Neuron (in vitro differentiated cells): Measurements from ENCODE around the gene CATSPER1.
"Not testable (repeated sequence)": the region's sequence is repeated elsewhere in the genome, so short reads cannot be mapped to it uniquely, and the experiment has no call there.

Source experiments
- H2AFZ ChIP-seq: one replicate; pipeline ENCODE4 v1.6.1; 2013; ENCODE audit warnings: low read depth, mild to moderate bottlenecking, inconsistent platforms, low read length, moderate library complexity
- H3K27me3 ChIP-seq: one replicate; pipeline ENCODE4 v1.6.1; 2013; ENCODE audit warnings: low read length; ENCODE audit not compliant: insufficient read depth
- H3K36me3 ChIP-seq: one replicate; pipeline ENCODE4 v1.6.1; 2013; ENCODE audit warnings: low read length; ENCODE audit not compliant: insufficient read depth
- H3K4me1 ChIP-seq: one replicate; pipeline ENCODE4 v1.6.1; 2013; ENCODE audit warnings: low read length; ENCODE audit not compliant: insufficient read depth
- H3K4me3 ChIP-seq: 2 replicates; pipeline ENCODE4 v1.5.1; 2013; ENCODE audit warnings: mild to moderate bottlenecking, low read length, moderate library complexity
- H3K9me3 ChIP-seq: one replicate; pipeline ENCODE4 v1.6.1; 2013; ENCODE audit warnings: low read length

CATSPER1 gene

DNA sequence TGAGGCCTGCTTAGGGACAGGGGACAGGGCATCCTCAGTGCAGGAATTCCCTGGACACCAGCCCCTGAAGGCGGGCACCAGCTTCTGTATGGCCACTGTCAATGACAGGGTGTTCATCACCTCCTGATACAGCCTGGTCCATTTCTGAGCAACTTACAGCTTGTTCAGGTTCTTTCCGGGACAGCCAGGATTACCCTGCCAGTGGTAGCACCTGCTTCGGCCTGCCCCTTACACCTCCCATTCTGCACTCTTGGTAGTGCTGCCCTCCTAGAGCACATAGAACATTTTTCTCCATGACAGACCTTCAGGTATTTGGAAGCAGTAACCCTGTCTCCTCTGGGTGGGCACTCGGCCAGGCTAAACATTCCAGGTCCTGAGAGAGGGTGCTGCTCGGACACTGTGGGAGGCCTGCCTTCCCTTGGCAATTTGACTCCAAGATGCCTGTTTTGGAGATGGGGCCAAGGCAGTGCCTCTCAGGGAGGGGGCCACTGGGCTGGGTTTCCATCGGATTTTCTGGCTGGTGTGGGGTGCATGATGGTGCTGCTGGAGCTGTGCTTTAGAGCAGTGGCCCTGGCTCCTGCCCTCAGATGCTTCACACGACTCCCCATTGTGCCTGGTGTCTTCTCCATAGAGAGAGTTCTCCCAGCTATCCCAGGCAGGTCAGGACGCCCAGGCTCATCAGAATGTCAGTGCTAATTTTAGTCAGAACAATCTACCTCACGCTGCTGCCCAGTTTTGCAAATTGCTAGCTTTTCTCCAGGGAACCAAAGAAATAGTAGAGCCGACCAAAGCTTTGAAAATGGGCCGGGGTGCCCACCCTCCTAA lies 21.5 kb upstream of the CATSPER1 start:
- H3K4me3 ChIP-seq, result no peak overlapping the region
- no peaks in the 10 kb centered on the region for H3K27me3 ChIP-seq
- peaks cover 4% of the 10 kb centered on the region for H3K9me3 ChIP-seq
- H3K36me3 ChIP-seq, result no peaks in the 10 kb centered on the region
- no peak overlapping the region for H2AFZ ChIP-seq
- peaks cover 22% of the 10 kb centered on the region for H3K4me1 ChIP-seq

DNA sequence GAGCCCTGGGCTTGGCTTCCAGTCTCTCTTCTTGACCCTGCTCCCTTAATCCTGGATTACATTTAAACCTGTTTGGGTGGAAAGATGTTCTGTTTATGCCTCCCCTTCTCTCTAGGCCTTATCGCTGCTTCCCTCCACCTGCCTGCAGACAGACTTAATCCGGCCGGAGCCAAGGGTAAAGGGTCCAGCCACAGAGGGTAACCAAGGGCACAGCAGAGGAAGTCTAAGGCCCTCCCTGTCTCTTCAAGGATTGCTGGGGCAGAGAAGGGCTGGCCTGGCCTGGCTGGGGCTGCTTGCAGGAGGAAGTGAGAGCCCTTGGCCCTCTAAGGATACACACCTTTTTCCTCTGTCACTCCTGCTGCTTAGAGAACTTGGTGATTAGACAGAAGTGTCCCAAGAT lies 20.6 kb upstream of the CATSPER1 start:
- no peaks in the 10 kb centered on the region for H3K36me3 ChIP-seq
- no peak overlapping the region for H2AFZ ChIP-seq
- H3K4me1 ChIP-seq, result peaks cover 22% of the 10 kb centered on the region
- no peaks in the 10 kb centered on the region for H3K27me3 ChIP-seq
- H3K4me3 ChIP-seq, result no peak overlapping the region
- H3K9me3 ChIP-seq, result peaks cover 4% of the 10 kb centered on the region

DNA sequence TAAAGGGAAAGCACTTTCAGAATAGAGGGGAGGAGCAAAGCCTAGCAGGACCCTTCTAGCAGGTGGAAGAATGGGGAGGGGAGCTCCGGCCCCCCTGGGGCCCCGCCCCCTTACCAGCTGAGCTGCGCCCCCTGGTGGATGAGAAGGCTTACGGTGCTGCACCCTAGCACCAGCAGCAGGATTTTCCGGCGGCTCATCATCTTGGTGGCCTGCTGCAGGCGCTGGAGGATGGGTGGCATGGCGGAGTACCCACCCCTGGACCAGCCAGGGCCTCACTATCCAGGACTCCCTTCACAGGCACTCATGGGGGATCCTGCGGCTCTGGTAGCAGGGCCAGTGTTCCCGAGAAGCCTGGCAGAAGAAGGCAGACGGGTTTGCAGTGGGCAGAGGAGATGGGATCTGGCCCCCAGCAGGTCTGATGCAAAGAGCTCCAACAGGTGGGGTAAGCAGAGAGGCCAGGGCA lies 18.9 kb upstream of the CATSPER1 start:
- Histone ChIP-seq H3K4me3 (no peak overlapping the region), H3K27me3 (no peaks in the 10 kb centered on the region), H3K9me3 (peaks cover 4% of the 10 kb centered on the region)

DNA sequence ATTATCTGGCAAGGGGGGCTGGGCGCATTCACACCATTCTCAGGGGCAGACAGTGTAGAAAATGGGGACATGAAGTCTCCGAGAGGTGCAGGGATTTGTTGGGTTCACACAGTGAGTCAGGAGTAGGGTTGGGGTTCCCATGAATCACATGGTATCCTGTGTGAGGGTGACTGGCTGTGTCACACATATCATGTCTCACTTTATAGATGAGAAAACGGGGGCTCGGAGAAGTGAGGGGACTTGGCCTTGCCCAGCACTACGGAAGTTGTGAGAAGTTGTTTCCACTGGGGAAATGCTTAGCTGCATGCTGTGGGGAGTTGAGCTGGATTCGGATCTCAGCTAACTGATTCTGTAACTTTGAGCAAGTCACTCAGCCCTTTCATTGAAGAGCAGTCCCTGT lies 18.5 kb upstream of the CATSPER1 start:
- Histone ChIP-seq H2AFZ (no peak overlapping the region), H3K4me1 (peaks cover 18% of the 10 kb centered on the region), H3K27me3 (no peaks in the 10 kb centered on the region), H3K36me3 (no peaks in the 10 kb centered on the region), H3K9me3 (peaks cover 4% of the 10 kb centered on the region), H3K4me3 (no peak overlapping the region)

More for the DNA sequence above, 18.9 kb upstream of the CATSPER1 start:
- Histone ChIP-seq H3K4me1 (peaks cover 18% of the 10 kb centered on the region), H3K36me3 (no peaks in the 10 kb centered on the region), H2AFZ (no peak overlapping the region)

DNA sequence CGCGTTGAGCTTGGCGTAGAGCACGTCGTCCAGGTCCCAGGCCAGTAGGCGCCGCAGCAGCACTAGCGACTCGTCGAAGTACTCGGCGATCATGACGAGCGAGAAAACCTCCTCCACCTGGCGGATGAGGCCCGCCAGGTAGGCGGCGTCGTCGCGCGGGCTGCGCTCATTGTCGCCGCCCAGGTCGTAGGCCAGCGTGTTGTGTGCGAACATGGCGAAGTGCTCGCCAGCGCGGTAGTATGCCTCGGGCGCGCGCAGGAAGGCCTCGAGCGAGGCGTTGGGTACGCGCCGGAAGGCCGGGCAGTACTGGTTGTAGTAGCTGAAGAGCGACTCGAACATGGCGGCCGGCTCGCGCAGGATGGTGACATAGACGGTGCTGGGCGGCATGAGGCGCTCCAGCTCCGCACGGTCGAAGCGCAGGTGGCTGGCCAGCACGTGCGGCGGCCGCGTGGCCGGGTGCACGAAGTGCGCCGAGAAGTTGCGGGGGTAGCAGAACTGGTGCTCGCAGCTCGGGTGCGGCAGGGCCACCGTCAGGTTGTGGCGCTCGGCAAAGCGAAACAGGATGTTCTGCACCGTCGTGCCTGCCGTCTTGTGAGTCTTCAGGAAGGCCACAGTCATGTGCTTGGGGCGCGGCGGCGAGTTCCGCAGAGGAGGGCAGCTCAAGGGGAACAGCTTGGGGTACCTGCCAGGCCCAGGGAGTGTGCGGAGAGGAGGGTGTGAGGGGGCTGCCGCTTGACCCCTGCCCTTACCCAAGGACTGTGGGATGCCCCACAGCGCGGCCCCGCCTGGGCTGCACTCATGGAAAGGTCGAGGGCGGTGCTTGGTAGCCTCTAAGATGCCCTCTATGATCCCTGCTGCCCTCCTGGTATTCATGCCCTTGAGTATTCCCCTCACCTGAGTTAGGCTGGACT lies 17.0 kb upstream of the CATSPER1 start:
- Histone ChIP-seq H2AFZ (no peak overlapping the region), H3K9me3 (peaks cover 4% of the 10 kb centered on the region), H3K27me3 (no peaks in the 10 kb centered on the region), H3K36me3 (no peaks in the 10 kb centered on the region), H3K4me1 (peaks cover 10% of the 10 kb centered on the region), H3K4me3 (no peak overlapping the region)

DNA sequence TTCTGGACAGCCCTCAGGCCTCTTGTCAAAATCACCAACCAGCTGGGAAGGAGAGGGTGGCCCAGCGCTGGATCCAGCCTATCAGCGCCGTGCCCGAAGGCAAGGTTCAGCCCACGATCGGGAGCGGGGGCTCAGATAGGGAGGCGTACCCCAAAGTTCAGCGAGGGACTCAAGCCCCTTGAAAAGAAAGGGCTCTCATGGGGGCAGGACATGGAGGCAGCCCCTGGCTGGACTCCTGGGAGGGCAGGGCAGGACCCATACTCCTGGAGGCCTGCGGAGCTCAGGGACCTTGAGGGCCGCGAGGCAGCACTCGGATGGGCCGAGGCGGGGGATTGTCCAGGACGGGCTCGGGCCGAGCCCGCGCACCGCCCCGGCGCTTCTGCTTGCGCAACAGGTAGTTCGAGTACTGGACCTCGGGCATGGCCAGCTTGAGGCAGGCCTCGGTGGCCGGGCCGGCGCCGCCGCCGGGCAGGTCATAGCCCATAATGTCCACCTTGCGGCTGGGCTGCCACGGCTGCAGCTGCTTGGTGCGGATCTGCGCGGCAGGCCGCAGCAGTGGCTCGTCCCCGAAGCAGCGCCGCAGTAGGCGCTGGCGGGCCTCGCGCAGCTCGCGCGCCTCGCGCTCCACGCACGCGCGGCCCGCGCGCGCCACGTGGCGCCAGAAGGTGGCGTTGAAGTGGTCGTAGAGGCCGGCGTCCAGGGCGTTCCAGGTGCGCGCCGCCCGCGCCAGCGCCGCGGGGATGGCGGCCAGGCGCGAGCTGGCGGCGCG lies 16.1 kb upstream of the CATSPER1 start:
- H3K27me3 ChIP-seq, result no peaks in the 10 kb centered on the region

DNA sequence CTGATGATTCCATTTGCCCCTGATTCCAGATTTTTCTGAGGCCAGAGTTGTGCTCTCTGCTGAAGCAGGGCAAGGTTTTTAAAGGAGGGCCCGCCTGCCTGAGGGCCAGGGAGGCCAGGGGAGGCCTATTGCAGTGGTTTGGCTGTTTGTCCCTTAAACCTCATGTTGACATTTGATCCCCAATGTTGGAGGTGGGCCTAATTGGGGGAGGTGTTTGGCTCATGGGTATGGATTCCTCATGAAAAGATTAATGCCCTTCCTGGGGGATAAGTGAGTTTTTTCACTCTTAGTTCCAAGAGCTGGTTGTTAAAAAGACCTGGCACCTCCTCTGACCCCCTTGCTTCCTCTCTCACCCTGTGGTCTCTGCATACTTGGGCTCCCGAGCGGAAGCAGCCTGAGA lies 13.5 kb upstream of the CATSPER1 start:
- Histone ChIP-seq H3K4me1 (peaks cover 7% of the 10 kb centered on the region), H2AFZ (no peak overlapping the region), H3K36me3 (no peaks in the 10 kb centered on the region), H3K4me3 (no peak overlapping the region), H3K27me3 (no peaks in the 10 kb centered on the region), H3K9me3 (peaks cover 10% of the 10 kb centered on the region)

More for the DNA sequence above, 16.1 kb upstream of the CATSPER1 start:
- no peak overlapping the region for H2AFZ ChIP-seq
- H3K4me3 ChIP-seq, result no peak overlapping the region
- H3K4me1 ChIP-seq, result peaks cover 10% of the 10 kb centered on the region
- H3K9me3 ChIP-seq, result peaks cover 4% of the 10 kb centered on the region
- no peaks in the 10 kb centered on the region for H3K36me3 ChIP-seq

DNA sequence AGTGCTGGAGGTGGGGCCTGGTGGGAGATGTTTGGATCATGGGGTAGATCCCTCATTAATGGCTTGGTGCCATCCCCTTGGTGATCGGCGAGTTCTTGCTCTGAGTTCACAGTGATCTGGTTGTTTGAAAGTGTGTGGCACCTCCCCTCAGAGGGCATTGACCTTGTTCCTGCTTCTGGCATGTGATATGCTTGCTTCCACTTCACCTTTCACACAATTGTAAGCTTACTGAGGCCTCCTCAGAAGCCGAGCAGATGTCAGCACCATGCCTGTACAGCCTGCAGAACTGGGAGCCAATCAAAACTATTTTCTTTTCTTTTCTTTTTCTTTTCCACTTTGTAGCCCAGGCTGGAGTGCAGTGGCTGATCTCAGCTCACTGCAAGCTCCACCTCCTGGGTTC lies 11.0 kb upstream of the CATSPER1 start:
- Histone ChIP-seq H3K4me3 (no peak overlapping the region), H2AFZ (no peak overlapping the region), H3K9me3 (peaks cover 6% of the 10 kb centered on the region), H3K4me1 (peaks cover 7% of the 10 kb centered on the region), H3K36me3 (no peaks in the 10 kb centered on the region), H3K27me3 (no peaks in the 10 kb centered on the region)

DNA sequence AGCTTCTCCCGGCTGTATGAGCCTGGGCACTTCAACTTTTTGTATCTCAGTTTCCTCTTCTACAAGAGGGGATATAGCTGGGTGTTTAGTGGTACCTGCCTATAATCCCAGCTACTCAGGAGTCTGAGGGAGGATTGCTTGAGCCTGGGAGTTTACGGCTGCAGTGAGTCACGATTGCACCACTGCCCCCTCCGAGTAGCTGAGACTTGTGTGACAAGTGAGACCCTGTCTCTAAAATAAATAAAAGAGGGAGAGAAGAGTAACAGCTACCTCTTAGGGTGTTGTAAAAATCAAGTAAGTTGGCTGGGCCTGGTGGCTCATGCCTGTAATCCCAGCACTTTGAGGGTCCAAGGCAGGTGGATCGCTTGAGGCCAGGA lies 10.0 kb upstream of the CATSPER1 start:
- Histone ChIP-seq H2AFZ (no peak overlapping the region), H3K27me3 (no peaks in the 10 kb centered on the region), H3K36me3 (no peaks in the 10 kb centered on the region), H3K9me3 (peaks cover 6% of the 10 kb centered on the region), H3K4me1 (peaks cover 7% of the 10 kb centered on the region), H3K4me3 (no peak overlapping the region)

DNA sequence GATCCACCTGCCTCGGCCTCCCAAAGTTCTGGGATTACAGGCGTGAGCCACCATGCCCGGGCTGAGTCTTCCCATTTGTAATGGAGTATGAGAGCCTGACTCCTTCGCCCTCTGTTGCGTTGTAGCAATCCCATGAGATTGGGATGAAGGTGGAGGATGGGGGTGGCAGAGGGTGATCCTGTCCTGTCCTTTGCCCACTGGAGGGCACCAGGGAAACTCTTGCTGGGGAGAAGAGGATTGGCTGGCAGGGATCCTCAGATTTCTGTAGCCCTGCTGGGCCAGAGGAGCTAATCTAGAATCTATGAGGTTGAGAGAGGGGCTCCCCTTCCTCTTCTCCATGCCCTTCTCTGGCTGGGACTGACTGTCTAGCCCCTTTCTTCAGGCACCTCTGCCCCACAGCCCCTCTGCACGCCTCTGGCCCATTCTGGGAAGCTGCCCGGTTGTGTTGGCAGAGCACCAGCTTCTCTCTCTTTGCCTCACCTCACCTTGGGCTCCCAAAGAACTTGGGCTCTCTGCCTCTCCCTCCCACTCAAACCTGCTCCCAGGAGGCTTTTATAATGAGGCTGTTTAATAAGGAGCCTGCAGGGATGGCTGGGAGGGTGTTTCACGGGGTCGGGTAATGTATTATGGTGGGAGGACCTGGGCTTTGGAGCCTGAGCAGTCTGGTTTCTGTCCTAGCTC lies 9.5 kb upstream of the CATSPER1 start:
- Histone ChIP-seq H3K27me3 (no peaks in the 10 kb centered on the region), H3K4me3 (no peak overlapping the region), H3K36me3 (no peaks in the 10 kb centered on the region), H3K9me3 (peaks cover 6% of the 10 kb centered on the region), H2AFZ (no peak overlapping the region), H3K4me1 (peaks cover 2% of the 10 kb centered on the region)

DNA sequence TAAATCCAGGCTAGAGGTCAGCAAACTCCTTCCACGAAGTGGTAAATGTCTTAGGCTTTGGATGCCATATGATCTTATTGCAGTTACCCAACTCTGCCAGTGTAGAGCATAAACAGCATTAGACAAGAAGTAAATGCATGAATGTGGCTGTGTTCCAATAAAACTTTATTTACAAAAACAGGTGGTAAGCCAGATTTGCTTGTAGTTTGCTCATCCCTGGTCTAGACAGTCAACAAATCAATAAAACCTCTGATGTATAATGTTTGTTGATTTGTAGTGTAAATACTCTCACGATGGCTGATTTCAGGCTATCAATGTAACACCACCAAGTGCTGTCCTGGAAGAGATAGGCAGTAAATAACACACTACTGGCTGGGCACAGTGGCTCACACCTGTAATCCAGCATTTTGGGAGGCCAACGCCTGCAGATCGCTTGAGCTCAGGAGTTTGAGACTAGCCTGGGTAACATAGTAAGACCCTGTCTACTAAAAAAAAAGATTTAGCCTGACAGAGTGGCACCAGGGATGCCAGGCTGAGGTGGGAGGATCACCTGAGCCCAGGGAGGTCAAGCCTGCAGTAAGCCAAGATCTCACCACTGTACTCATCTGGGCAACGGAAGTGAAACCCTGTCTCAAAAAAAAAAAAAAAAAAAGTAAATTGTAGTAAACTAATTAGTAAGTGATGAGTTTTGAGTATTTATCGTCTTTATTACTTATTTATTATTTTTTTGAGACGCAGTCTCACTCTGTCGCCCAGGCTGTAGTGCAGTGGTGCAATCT lies 6.9 kb upstream of the CATSPER1 start:
- H3K4me3 ChIP-seq, result no peak overlapping the region

DNA sequence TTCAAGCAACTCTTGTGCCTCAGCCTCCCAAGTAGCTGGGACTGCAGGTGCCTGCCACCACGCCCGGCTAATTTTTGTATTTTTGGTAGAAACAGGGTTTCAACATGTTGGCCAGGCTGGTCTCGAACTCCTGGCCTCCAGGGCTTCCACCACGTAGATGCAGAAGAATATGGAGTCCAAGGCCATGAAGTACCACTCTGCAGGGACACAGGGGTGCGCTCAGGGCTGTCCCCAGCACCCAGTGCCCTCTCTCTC lies 3.2 kb downstream of the CATSPER1 start:
- not testable (repeated sequence) for H3K9me3 ChIP-seq, H3K4me3 ChIP-seq, H2AFZ ChIP-seq, H3K36me3 ChIP-seq, H3K4me1 ChIP-seq
- H3K27me3 ChIP-seq, result peaks cover 10% of the 10 kb centered on the region

More for the DNA sequence above, 6.9 kb upstream of the CATSPER1 start:
- Histone ChIP-seq H3K27me3 (no peaks in the 10 kb centered on the region), H3K9me3 (peaks cover 6% of the 10 kb centered on the region), H3K4me1 (no peaks in the 10 kb centered on the region), H2AFZ (no peak overlapping the region), H3K36me3 (no peaks in the 10 kb centered on the region)
